Muscle of arm (tissue), 14 donors: ENCODE data around the gene SPRYD7. TPM values are rescaled to one million over a fixed set of nuclear protein-coding genes. Genes with fewer than 3 reads are reported as not detected.
"Not testable (repeated sequence)": the region's sequence is repeated elsewhere in the genome, so short reads cannot be mapped to it uniquely, and the experiment has no call there.

ENCODE experiments used
- DNase-seq: peaks from one replicate; pipeline ENCODE4 v3.0.0-alpha.2; 2013
- long read RNA-seq, 11 donors: transcript quantifications; one replicate each; lab custom pipeline, GENCODE V29; 2026
- polyA plus RNA-seq, 12 donors: library from polyadenylated mRNA; unstranded; fragments of 120-200 nt; gene quantifications; one replicate each; pipeline ENCODE4 v1.2.1, GENCODE V29; 2013; ENCODE audit not compliant: insufficient read length in 12 of 12

SPRYD7 gene
- polyA plus RNA-seq: 10 to 100 TPM in 11 of 12 donors, not detected in 1; 10.7 to 17.3 (median 13.1) TPM
- long read RNA-seq, donor 1, transcript SPRYD7-201 (5 exons, 3,053 nt): major isoform, 9 of 11 reads
- long read RNA-seq, donor 1, partial matches to known transcripts: 0 of 11 reads
- long read RNA-seq, donor 1, other reads (novel, unspliced or antisense): 0 of 11 reads
- long read RNA-seq, donor 2, transcript SPRYD7-201 (5 exons, 3,053 nt): major isoform, 10 of 12 reads
- long read RNA-seq, donor 2, partial matches to known transcripts: 0 of 12 reads
- long read RNA-seq, donor 2, other reads (novel, unspliced or antisense): 0 of 12 reads
- long read RNA-seq, donor 3, partial matches to known transcripts: 0 of 4 reads
- long read RNA-seq, donor 3, other reads (novel, unspliced or antisense): 0 of 4 reads
- long read RNA-seq, donor 4, partial matches to known transcripts: 0 of 5 reads
- long read RNA-seq, donor 4, other reads (novel, unspliced or antisense): 0 of 5 reads
- long read RNA-seq, donor 5, transcript SPRYD7-201 (5 exons, 3,053 nt): major isoform, 13 of 13 reads
- long read RNA-seq, donor 5, partial matches to known transcripts: 0 of 13 reads
- long read RNA-seq, donor 5, other reads (novel, unspliced or antisense): 0 of 13 reads
- long read RNA-seq, donor 6, partial matches to known transcripts: 0 of 4 reads
- long read RNA-seq, donor 6, other reads (novel, unspliced or antisense): 0 of 4 reads
- long read RNA-seq, donor 7, transcript SPRYD7-201 (5 exons, 3,053 nt): major isoform, 6 of 7 reads
- long read RNA-seq, donor 7, partial matches to known transcripts: 0 of 7 reads
- long read RNA-seq, donor 7, other reads (novel, unspliced or antisense): 0 of 7 reads
- long read RNA-seq, donor 8, transcript SPRYD7-201 (5 exons, 3,053 nt): major isoform, 13 of 16 reads
- long read RNA-seq, donor 8, partial matches to known transcripts: 0 of 16 reads
- long read RNA-seq, donor 8, other reads (novel, unspliced or antisense): 0 of 16 reads
- long read RNA-seq, donor 9, transcript SPRYD7-201 (5 exons, 3,053 nt): major isoform, 5 of 5 reads
- long read RNA-seq, donor 9, partial matches to known transcripts: 0 of 5 reads
- long read RNA-seq, donor 9, other reads (novel, unspliced or antisense): 0 of 5 reads
- long read RNA-seq, donor 10, transcript SPRYD7-201 (5 exons, 3,053 nt): major isoform, 11 of 12 reads
- long read RNA-seq, donor 10, partial matches to known transcripts: 0 of 12 reads
- long read RNA-seq, donor 10, other reads (novel, unspliced or antisense): 0 of 12 reads
- long read RNA-seq, donor 11, transcript SPRYD7-201 (5 exons, 3,053 nt): major isoform, 12 of 13 reads
- long read RNA-seq, donor 11, partial matches to known transcripts: 0 of 13 reads
- long read RNA-seq, donor 11, other reads (novel, unspliced or antisense): 0 of 13 reads

GRCh38 chr13:49936075-49936967 is at the start of gene SPRYD7:
Gene SPRYD7, minus strand, starts transcription at chr13:49936340. Its CDS starts 105 bp downstream, at chr13:49936235.
- DNase-seq: peak; percentile 99

- DNase-seq: no peak
These were observed 49.0 kb upstream of the SPRYD7 start for GRCh38 chr13:49985129-49985528.

GRCh38 chr13:49980266-49980665 is 44.1 kb upstream of the SPRYD7 start:
- no peak for DNase-seq

- no peak for DNase-seq
These were observed 41.9 kb upstream of the SPRYD7 start for GRCh38 chr13:49977992-49978391.

GRCh38 chr13:49976314-49977258 is 40.4 kb upstream of the SPRYD7 start:
- peak; percentile 64 for DNase-seq

GRCh38 chr13:49975826-49976225 is 39.7 kb upstream of the SPRYD7 start:
- no peak for DNase-seq

- DNase-seq: no peak
These were observed 36.6 kb upstream of the SPRYD7 start for GRCh38 chr13:49972709-49973108.

- no peak for DNase-seq
These were observed 31.3 kb upstream of the SPRYD7 start for GRCh38 chr13:49967456-49967855.

- no peak for DNase-seq
These were observed 22.2 kb upstream of the SPRYD7 start for GRCh38 chr13:49958321-49958720.

- DNase-seq: no peak
These were observed 20.0 kb upstream of the SPRYD7 start for GRCh38 chr13:49956131-49956530.

GRCh38 chr13:49954674-49955455 is 18.7 kb upstream of the SPRYD7 start:
- DNase-seq: no peak

- no peak for DNase-seq
These were observed 17.4 kb upstream of the SPRYD7 start for GRCh38 chr13:49953560-49953959.

GRCh38 chr13:49951754-49952535 is 15.8 kb upstream of the SPRYD7 start:
- DNase-seq: no peak

GRCh38 chr13:49948777-49949270 is 12.7 kb upstream of the SPRYD7 start:
- DNase-seq: not testable (repeated sequence)

- DNase-seq: no peak
These were observed 3.2 kb upstream of the SPRYD7 start for GRCh38 chr13:49939321-49939720.

- no peak for DNase-seq
These were observed 2.8 kb upstream of the SPRYD7 start for GRCh38 chr13:49938921-49939320.

- no peak for DNase-seq
These were observed 2.2 kb upstream of the SPRYD7 start for GRCh38 chr13:49938314-49938713.

- DNase-seq: no peak
These were observed 781 bp upstream of the SPRYD7 start for GRCh38 chr13:49936968-49937273.
